ENCODE data around the gene FSTL1. TPM values are rescaled to one million over a fixed set of nuclear protein-coding genes. Genes with fewer than 3 reads are reported as not detected.

Gene FSTL1
- total RNA-seq, 1 experiment from 2014 or later: 1.4 TPM

GRCh38 chr3:120415756-120416155 is 35.0 kb downstream of the FSTL1 start:
- Mint-ChIP-seq H3K9me3 (ENCODE audit: unreplicated experiment) (no peaks in the 10 kb centered on the region), H3K4me1 (ENCODE audit: low read depth, unreplicated experiment) (no peaks in the 10 kb centered on the region), H3K36me3 (ENCODE audit: insufficient read depth, unreplicated experiment) (no peaks in the 10 kb centered on the region), H3K27me3 (ENCODE audit: insufficient read depth, unreplicated experiment) (no peaks in the 10 kb centered on the region), H3K27ac (ENCODE audit: unreplicated experiment) (no peak overlapping the region), H3K4me3 (ENCODE audit: unreplicated experiment) (no peak overlapping the region)
- peaks cover 14% of the 10 kb centered on the region for H3K4me1 ChIP-seq
- no peaks in the 10 kb centered on the region for H3K9me3 ChIP-seq
- no peaks in the 10 kb centered on the region for H3K36me3 ChIP-seq (ENCODE audit: control insufficient read depth, insufficient read depth, low read length)
- no peak for DNase-seq
- no peaks in the 10 kb centered on the region for H3K27me3 ChIP-seq (replicated peaks; ENCODE audit: control insufficient read depth, insufficient read depth, low read length)
- ChIA-PET POLR2A (no interaction called here), CTCF (interaction anchor here (2.8 to 2.9 kb wide), 2 partner anchors 152 to 172 kb away, joined by 23 to 62 read pairs; no protein-coding TSS in a partner anchor)
- BruUV-seq (replicated peaks): no TSS peak
- intact Hi-C loops (cut with micrococcal nuclease; ENCODE audit: unreplicated experiment): no loop called here
- no peak overlapping the region for H3K4me3 ChIP-seq (ENCODE audit: low read depth, low read length)
- no peak for TF ChIP-seq CTCF (IDR thresholded peaks at IDR 0.05; ENCODE audit: insufficient read depth in 1 of 2, low read depth in 1 of 2, low read length in 1 of 2, severe bottlenecking in 1 of 2, unreplicated experiment in 1 of 2)

- Mint-ChIP-seq H3K36me3 (ENCODE audit: insufficient read depth, unreplicated experiment) (no peaks in the 10 kb centered on the region), H3K27ac (ENCODE audit: unreplicated experiment) (no peak overlapping the region), H3K4me3 (ENCODE audit: unreplicated experiment) (no peak overlapping the region), H3K9me3 (ENCODE audit: unreplicated experiment) (no peaks in the 10 kb centered on the region), H3K27me3 (ENCODE audit: insufficient read depth, unreplicated experiment) (no peaks in the 10 kb centered on the region), H3K4me1 (ENCODE audit: low read depth, unreplicated experiment) (no peaks in the 10 kb centered on the region)
- no peaks in the 10 kb centered on the region for H3K27me3 ChIP-seq (replicated peaks; ENCODE audit: control insufficient read depth, insufficient read depth, low read length)
- no peak for DNase-seq
- ChIA-PET POLR2A (no interaction called here), CTCF (interaction anchor here (0.7 kb wide), 1 partner anchor 150 kb away, joined by 3 read pairs; no protein-coding TSS in a partner anchor)
- TF ChIP-seq CTCF (IDR thresholded peaks at IDR 0.05; ENCODE audit: insufficient read depth in 1 of 2, low read depth in 1 of 2, low read length in 1 of 2, severe bottlenecking in 1 of 2, unreplicated experiment in 1 of 2): no peak
- H3K9me3 ChIP-seq: no peaks in the 10 kb centered on the region
- H3K4me1 ChIP-seq: no peaks in the 10 kb centered on the region
- intact Hi-C loops (cut with micrococcal nuclease; ENCODE audit: unreplicated experiment): no loop called here
- BruUV-seq (replicated peaks): no TSS peak
- no peak overlapping the region for H3K4me3 ChIP-seq (ENCODE audit: low read depth, low read length)
- no peaks in the 10 kb centered on the region for H3K36me3 ChIP-seq (ENCODE audit: control insufficient read depth, insufficient read depth, low read length)
Measured at GRCh38 chr3:120410541-120410940, 40.3 kb downstream of the FSTL1 start.

GRCh38 chr3:120410116-120410515 is 40.7 kb downstream of the FSTL1 start:
- no peaks in the 10 kb centered on the region for H3K36me3 Mint-ChIP-seq (ENCODE audit: insufficient read depth, unreplicated experiment)

More at GRCh38 chr3:120410116-120410515, 40.7 kb downstream of the FSTL1 start:
- Mint-ChIP-seq H3K27ac (ENCODE audit: unreplicated experiment) (no peak overlapping the region), H3K27me3 (ENCODE audit: insufficient read depth, unreplicated experiment) (no peaks in the 10 kb centered on the region), H3K9me3 (ENCODE audit: unreplicated experiment) (no peaks in the 10 kb centered on the region), H3K4me3 (ENCODE audit: unreplicated experiment) (no peak overlapping the region), H3K4me1 (ENCODE audit: low read depth, unreplicated experiment) (no peaks in the 10 kb centered on the region)
- intact Hi-C loops (cut with micrococcal nuclease; ENCODE audit: unreplicated experiment): no loop called here
- Histone ChIP-seq H3K9me3 (no peaks in the 10 kb centered on the region), H3K36me3 (ENCODE audit: control insufficient read depth, insufficient read depth, low read length) (no peaks in the 10 kb centered on the region), H3K4me1 (no peaks in the 10 kb centered on the region), H3K4me3 (ENCODE audit: low read depth, low read length) (no peak overlapping the region), H3K27me3 (replicated peaks; ENCODE audit: control insufficient read depth, insufficient read depth, low read length) (no peaks in the 10 kb centered on the region)
- DNase-seq: no peak
- CTCF ChIA-PET: interaction anchor here (0.7 kb wide), 1 partner anchor 151 kb away, joined by 3 read pairs; no protein-coding TSS in a partner anchor
- POLR2A ChIA-PET: no interaction called here
- no peak for TF ChIP-seq CTCF (IDR thresholded peaks at IDR 0.05; ENCODE audit: insufficient read depth in 1 of 2, low read depth in 1 of 2, low read length in 1 of 2, severe bottlenecking in 1 of 2, unreplicated experiment in 1 of 2)
- BruUV-seq (replicated peaks): no TSS peak

Measured in Caco-2 (cell line).